Natural killer cell treated with Interleukin-12 subunit alpha and Interleukin-12 subunit beta and Interleukin-15 and Interleukin-18, amount 100 ng/mL, for 72 hours (primary cell): ENCODE data around the gene NFIB. TPM values are rescaled to one million over a fixed set of nuclear protein-coding genes. Genes with fewer than 3 reads are reported as not detected.

ENCODE experiments used
- ATAC-seq, 2 donors: fragments of 150-1000 bp; cut with Tn5 transposase in 1 of 2; sonication (Bioruptor Pico), chemical (Tn5 transposase) in 1 of 2; 2 replicates each; pipeline ENCODE4 v1.10.0; 2021
- DNase-seq: peaks from one replicate; pipeline ENCODE4 v3.0.0; 2022; ENCODE audit warnings: low spot score
- H3K27ac Mint-ChIP-seq, 2 donors: 1 replicate in 1 of 2; 2 replicates in 1 of 2; pipeline ENCODE4 v1.8.0; 2022; ENCODE audit warnings: mixed read lengths in 2 of 2, mild to moderate bottlenecking in 1 of 2, moderate library complexity in 1 of 2
- H3K27me3 Mint-ChIP-seq, 2 donors: 1 replicate in 1 of 2; 2 replicates in 1 of 2; pipeline ENCODE4 v1.8.0; 2022; ENCODE audit warnings: mixed read lengths in 2 of 2
- H3K36me3 Mint-ChIP-seq: one replicate; pipeline ENCODE4 v1.8.0; 2022; ENCODE audit warnings: mixed read lengths
- H3K4me1 Mint-ChIP-seq, 2 donors: 1 replicate in 1 of 2; 2 replicates in 1 of 2; pipeline ENCODE4 v1.8.0; 2022; ENCODE audit warnings: low read depth in 2 of 2, mixed read lengths in 2 of 2, mild to moderate bottlenecking in 1 of 2
- H3K4me3 Mint-ChIP-seq: one replicate; pipeline ENCODE4 v1.8.0; 2022; ENCODE audit warnings: mixed read lengths
- H3K9me3 Mint-ChIP-seq: 2 replicates; pipeline ENCODE4 v1.8.0; 2022; ENCODE audit warnings: mixed read lengths
- total RNA-seq, 2 donors: library from RNA; stranded (reverse); gene quantifications; one replicate each; pipeline ENCODE4 v1.2.3, GENCODE V29; 2022

Gene NFIB
- total RNA-seq, 2 donors from 2014 or later = not detected

- H3K4me3 Mint-ChIP-seq = no peak overlapping the region
- ATAC-seq (no peak), DNase-seq (no peak)
- H3K4me1 Mint-ChIP-seq = no peaks in the 10 kb centered on the region
- no peak overlapping the region for H3K27ac Mint-ChIP-seq
- H3K36me3 Mint-ChIP-seq = no peaks in the 10 kb centered on the region
- peaks cover 0 to 15% of the 10 kb centered on the region in 2 donors for H3K27me3 Mint-ChIP-seq
- no peaks in the 10 kb centered on the region for H3K9me3 Mint-ChIP-seq
These were observed 73.4 kb downstream of the NFIB start for GRCh38 chr9:14240537-14240936.

- H3K9me3 Mint-ChIP-seq = no peaks in the 10 kb centered on the region
- peaks cover 0 to 15% of the 10 kb centered on the region in 2 donors for H3K27me3 Mint-ChIP-seq
- no peak overlapping the region for H3K4me3 Mint-ChIP-seq
- no peaks in the 10 kb centered on the region for H3K36me3 Mint-ChIP-seq
- H3K27ac Mint-ChIP-seq = no peak overlapping the region
- no peak for ATAC-seq
- no peak for DNase-seq
- no peaks in the 10 kb centered on the region for H3K4me1 Mint-ChIP-seq
These were observed 75.4 kb downstream of the NFIB start for GRCh38 chr9:14238518-14238917.

- H3K27me3 Mint-ChIP-seq = peaks cover 0 to 15% of the 10 kb centered on the region in 2 donors
- no peaks in the 10 kb centered on the region for H3K9me3 Mint-ChIP-seq
- no peak overlapping the region for H3K27ac Mint-ChIP-seq
- no peaks in the 10 kb centered on the region for H3K36me3 Mint-ChIP-seq
- ATAC-seq (no peak), DNase-seq (no peak)
- H3K4me1 Mint-ChIP-seq = no peaks in the 10 kb centered on the region
- no peak overlapping the region for H3K4me3 Mint-ChIP-seq
These were observed 75.9 kb downstream of the NFIB start for GRCh38 chr9:14238079-14238478.

- H3K9me3 Mint-ChIP-seq = no peaks in the 10 kb centered on the region
- H3K4me1 Mint-ChIP-seq = no peaks in the 10 kb centered on the region
- H3K36me3 Mint-ChIP-seq = no peaks in the 10 kb centered on the region
- ATAC-seq (no peak), DNase-seq (no peak)
- H3K4me3 Mint-ChIP-seq = no peak overlapping the region
- H3K27ac Mint-ChIP-seq = no peak overlapping the region
- peaks cover 0 to 15% of the 10 kb centered on the region in 2 donors for H3K27me3 Mint-ChIP-seq
These were observed 77.3 kb downstream of the NFIB start for GRCh38 chr9:14236591-14236990.

DNA sequence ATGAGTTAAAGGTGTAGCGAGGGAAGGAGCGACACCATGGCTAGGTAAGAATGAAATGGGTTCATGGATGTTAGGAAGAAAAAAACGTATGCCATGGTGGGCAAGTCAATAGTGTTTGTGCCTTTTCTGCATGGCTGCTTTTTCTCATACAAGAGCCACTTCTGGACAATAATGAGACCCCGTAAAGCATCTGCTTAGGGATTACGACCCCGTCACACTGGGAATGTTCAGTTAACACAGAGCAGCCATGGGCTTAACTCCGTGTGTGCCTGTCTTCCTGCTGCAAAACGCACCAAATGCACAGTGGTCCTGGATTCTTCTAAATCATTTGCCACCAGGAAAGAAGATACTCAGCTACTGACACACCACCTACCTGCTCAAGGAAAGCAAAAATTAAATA lies 81.8 kb downstream of the NFIB start:
- ATAC-seq (no peak), DNase-seq (no peak)
- Mint-ChIP-seq H3K4me3 (no peak overlapping the region), H3K9me3 (no peaks in the 10 kb centered on the region), H3K4me1 (no peaks in the 10 kb centered on the region), H3K27ac (no peak overlapping the region), H3K36me3 (no peaks in the 10 kb centered on the region), H3K27me3 (no peaks in the 10 kb centered on the region)

DNA sequence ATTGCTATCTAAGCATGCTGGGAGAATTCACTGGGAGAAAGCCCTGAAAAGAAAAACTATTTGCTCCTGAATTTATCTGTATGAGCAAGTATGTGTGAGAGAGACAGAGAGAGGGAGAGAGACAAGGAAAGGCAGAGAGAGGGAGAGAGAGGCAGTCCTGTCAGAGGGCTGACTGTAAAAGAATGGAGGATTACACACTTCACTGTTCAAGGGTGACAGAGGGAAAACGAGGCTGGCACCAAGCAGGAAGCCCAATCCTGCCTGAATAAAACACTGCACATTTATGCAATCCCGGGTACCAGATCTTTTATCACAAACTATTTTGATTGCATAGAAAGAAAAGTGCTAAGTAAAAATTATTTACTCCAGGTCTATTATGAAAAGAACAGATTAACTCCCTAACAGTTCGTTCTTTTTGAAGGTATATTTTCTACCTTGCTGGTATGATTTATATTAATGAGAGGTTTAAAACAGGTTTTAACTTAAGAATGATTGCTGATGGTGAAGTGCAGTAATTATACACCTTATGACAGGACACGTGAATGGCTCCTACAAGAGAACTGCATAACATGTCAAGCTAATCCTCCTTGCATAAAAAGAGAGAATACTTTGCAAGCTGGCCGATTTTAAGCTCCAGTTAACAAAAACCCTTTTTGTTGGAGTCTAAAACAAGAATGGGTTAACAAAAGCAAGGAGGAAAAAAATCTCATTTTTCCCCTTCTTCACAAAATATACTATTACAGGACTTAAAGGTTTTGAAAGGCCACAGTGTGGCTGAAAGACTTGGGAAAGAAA lies 82.5 kb downstream of the NFIB start:
- H3K27ac Mint-ChIP-seq = no peak overlapping the region
- H3K4me1 Mint-ChIP-seq = no peaks in the 10 kb centered on the region
- no peaks in the 10 kb centered on the region for H3K9me3 Mint-ChIP-seq
- ATAC-seq (no peak), DNase-seq (no peak)
- H3K36me3 Mint-ChIP-seq = no peaks in the 10 kb centered on the region
- H3K4me3 Mint-ChIP-seq = no peak overlapping the region
- H3K27me3 Mint-ChIP-seq = no peaks in the 10 kb centered on the region

- ATAC-seq (no peak), DNase-seq (no peak)
- H3K9me3 Mint-ChIP-seq = no peaks in the 10 kb centered on the region
- no peaks in the 10 kb centered on the region for H3K4me1 Mint-ChIP-seq
- no peaks in the 10 kb centered on the region for H3K36me3 Mint-ChIP-seq
- no peak overlapping the region for H3K4me3 Mint-ChIP-seq
- H3K27me3 Mint-ChIP-seq = peaks cover 0 to 9% of the 10 kb centered on the region in 2 donors
- no peak overlapping the region for H3K27ac Mint-ChIP-seq
These were observed 85.3 kb downstream of the NFIB start for GRCh38 chr9:14228602-14229001.

- Mint-ChIP-seq H3K9me3 (no peaks in the 10 kb centered on the region), H3K36me3 (no peaks in the 10 kb centered on the region), H3K27me3 (peaks cover 0 to 9% of the 10 kb centered on the region in 2 donors)
These were observed 86.9 kb downstream of the NFIB start for GRCh38 chr9:14226855-14227532.

DNA sequence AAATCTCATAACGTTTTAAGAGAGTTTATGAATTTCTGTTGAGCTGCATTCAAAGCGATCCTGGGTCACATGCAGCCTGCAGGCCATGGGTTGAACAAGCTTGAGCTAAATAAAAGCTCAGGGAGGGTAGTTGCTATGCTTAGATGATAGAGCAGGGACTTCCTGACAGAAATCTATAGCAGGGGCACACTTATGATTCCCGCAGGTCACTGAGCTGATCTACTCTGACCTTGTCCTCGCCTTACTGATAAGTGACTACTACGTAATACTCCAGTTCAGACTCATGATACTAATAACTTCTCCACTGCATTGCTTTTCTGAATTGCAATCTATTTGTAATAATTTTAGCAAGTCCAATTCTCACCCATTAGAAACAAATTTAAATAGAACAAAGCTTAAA lies 90.9 kb downstream of the NFIB start:
- H3K27ac Mint-ChIP-seq = no peak overlapping the region
- peaks cover 8% of the 10 kb centered on the region for H3K9me3 Mint-ChIP-seq
- no peak for ATAC-seq
- DNase-seq = no peak
- H3K36me3 Mint-ChIP-seq = no peaks in the 10 kb centered on the region
- no peaks in the 10 kb centered on the region for H3K4me1 Mint-ChIP-seq
- peaks cover 0 to 9% of the 10 kb centered on the region in 2 donors for H3K27me3 Mint-ChIP-seq
- H3K4me3 Mint-ChIP-seq = no peak overlapping the region

More at GRCh38 chr9:14226855-14227532, 86.9 kb downstream of the NFIB start:
- H3K4me1 Mint-ChIP-seq = no peaks in the 10 kb centered on the region
- no peak overlapping the region for H3K4me3 Mint-ChIP-seq
- ATAC-seq (no peak), DNase-seq (no peak)
- H3K27ac Mint-ChIP-seq = no peak overlapping the region

DNA sequence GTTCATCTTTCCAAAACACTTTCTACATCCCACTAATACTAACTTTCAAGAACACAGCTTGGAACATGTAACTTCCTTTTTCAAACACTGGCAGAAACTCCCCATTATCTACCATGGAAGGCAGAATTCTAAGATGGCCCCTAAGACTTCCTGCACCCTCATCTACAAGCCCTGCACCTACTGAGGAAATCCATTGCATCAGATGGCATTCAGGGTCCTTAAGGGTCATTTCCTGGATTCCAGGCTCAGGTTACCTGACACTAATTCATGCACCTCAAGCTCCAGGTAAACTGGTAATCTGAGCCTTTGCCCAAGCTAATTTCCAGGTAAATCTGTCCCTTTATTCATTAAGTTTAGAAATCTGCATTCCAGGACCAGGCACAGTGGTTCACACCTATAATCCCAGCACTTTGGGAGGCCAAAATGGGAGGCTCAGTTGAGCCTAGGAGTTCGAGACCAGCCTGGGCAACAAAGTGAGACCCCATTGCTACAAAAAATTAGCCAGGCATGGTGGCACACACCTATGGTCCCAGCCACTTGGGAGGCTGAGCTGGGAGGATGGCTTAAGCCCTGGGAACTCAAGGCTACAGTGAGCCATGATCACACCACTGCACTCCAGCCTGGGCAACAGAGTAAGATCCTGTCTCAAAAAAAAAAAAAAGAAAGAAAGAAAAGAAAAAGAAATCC lies 91.6 kb downstream of the NFIB start:
- no peak overlapping the region for H3K4me3 Mint-ChIP-seq
- ATAC-seq (no peak), DNase-seq (no peak)
- H3K27ac Mint-ChIP-seq = no peak overlapping the region
- H3K27me3 Mint-ChIP-seq = peaks cover 0 to 9% of the 10 kb centered on the region in 2 donors
- H3K4me1 Mint-ChIP-seq = no peaks in the 10 kb centered on the region
- no peaks in the 10 kb centered on the region for H3K36me3 Mint-ChIP-seq
- peaks cover 8% of the 10 kb centered on the region for H3K9me3 Mint-ChIP-seq

DNA sequence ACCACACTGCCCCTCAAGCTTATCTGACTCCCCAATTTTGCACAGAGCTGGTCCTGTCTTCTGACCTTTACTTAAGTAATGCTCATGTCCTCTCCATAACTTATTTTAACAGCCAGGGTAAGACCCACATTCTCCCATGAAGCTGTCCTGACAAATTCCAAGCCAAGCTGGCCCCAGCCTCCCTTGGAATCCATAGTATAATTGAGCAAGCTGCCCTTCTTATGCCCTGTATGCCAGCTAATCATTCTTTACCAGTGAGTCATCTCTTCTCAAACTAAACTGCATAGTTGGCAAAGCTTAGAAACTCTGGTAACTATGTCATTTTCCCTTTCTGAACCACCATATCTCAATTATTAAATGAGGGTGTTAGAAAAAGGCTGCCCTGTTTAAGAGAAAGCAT lies 92.4 kb downstream of the NFIB start:
- H3K4me3 Mint-ChIP-seq = no peak overlapping the region
- ATAC-seq (no peak), DNase-seq (no peak)
- no peaks in the 10 kb centered on the region for H3K4me1 Mint-ChIP-seq
- H3K27ac Mint-ChIP-seq = no peak overlapping the region
- no peaks in the 10 kb centered on the region for H3K36me3 Mint-ChIP-seq
- H3K27me3 Mint-ChIP-seq = peaks cover 0 to 9% of the 10 kb centered on the region in 2 donors
- peaks cover 8% of the 10 kb centered on the region for H3K9me3 Mint-ChIP-seq

DNA sequence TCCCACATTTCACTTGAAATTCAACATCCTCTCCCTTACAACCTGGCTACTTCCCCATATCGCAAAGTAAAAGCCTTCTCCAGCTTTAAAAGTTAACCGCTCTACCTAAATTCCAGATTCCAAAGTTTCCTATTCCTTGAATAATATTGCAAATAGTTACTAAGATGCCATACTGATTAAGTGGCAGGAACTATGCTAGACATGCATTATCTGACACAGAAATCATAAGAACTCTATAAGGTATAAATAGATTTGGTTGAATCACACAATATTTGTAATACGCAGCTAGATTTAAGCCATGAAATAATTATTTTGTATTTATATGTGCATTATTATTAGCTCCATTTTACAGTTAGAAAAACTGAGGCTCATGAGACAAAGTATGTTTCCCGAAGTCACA lies 92.8 kb downstream of the NFIB start:
- Mint-ChIP-seq H3K36me3 (no peaks in the 10 kb centered on the region), H3K4me1 (no peaks in the 10 kb centered on the region), H3K27me3 (peaks cover 0 to 9% of the 10 kb centered on the region in 2 donors), H3K27ac (no peak overlapping the region), H3K4me3 (no peak overlapping the region), H3K9me3 (peaks cover 8% of the 10 kb centered on the region)
- ATAC-seq (no peak), DNase-seq (no peak)

- Mint-ChIP-seq H3K4me3 (no peak overlapping the region), H3K36me3 (no peaks in the 10 kb centered on the region), H3K27ac (no peak overlapping the region), H3K4me1 (no peaks in the 10 kb centered on the region), H3K27me3 (peaks cover 0 to 9% of the 10 kb centered on the region in 2 donors), H3K9me3 (peaks cover 8% of the 10 kb centered on the region)
- ATAC-seq = no peak
- no peak for DNase-seq
These were observed 93.7 kb downstream of the NFIB start for GRCh38 chr9:14220256-14220655.

DNA sequence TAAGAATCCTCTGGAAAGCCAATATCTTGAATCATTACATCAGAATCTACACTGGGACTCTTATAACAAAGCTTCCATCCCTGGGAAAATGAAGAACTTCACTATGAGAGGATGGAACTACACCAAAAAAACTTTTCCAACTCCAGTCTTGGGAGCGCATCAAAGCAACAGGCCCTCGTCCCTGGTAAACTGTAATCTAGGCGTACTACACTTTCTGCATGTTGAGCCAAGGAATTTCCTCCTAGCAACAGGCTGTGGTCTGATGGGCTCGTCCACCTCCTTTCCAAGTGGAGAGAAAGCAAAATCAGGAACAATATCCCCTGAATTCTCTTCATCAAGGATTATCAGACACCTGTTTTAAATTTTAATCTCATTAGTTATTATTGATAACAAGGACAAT lies 94.1 kb downstream of the NFIB start:
- H3K9me3 Mint-ChIP-seq = peaks cover 8% of the 10 kb centered on the region
- no peak for DNase-seq
- H3K27ac Mint-ChIP-seq = no peak overlapping the region
- H3K36me3 Mint-ChIP-seq = no peaks in the 10 kb centered on the region
- H3K4me3 Mint-ChIP-seq = no peak overlapping the region
- no peak for ATAC-seq
- H3K27me3 Mint-ChIP-seq = peaks cover 0 to 9% of the 10 kb centered on the region in 2 donors
- H3K4me1 Mint-ChIP-seq = no peaks in the 10 kb centered on the region
